Measurements from ENCODE around the gene SNRK.

The SNRK gene

GRCh38 chr3:43378066-43378935, 92.0 kb downstream of the SNRK start:
- Histone ChIP-seq H3K9me3 (ENCODE audit: insufficient read depth, low read length) (no peaks in the 10 kb centered on the region), H3K36me3 (ENCODE audit: insufficient read depth, insufficient read length, low read length) (no peaks in the 10 kb centered on the region), H3K9ac (ENCODE audit: insufficient read length, low read depth) (no peak overlapping the region), H3K4me3 (ENCODE audit: insufficient read length, low read depth) (no peak overlapping the region), H3K4me1 (ENCODE audit: insufficient read depth, insufficient read length) (peaks cover 3% of the 10 kb centered on the region), H3K27me3 (ENCODE audit: insufficient read depth, insufficient read length) (no peaks in the 10 kb centered on the region)
- TF ChIP-seq SUZ12 (IDR thresholded peaks at IDR 0.05; ENCODE audit: extremely low read depth, insufficient read depth, insufficient read length): no peak
- no peak for TF ChIP-seq ZNF274 (IDR thresholded peaks at IDR 0.05; ENCODE audit: low read depth, low read length)
- no peak for TF ChIP-seq YY1 (IDR thresholded peaks at IDR 0.05; ENCODE audit: insufficient read depth, insufficient read length)
- DNase-seq (ENCODE audit: low read depth, low spot score): peak; percentile 46

GRCh38 chr3:43379343-43379742, 93.0 kb downstream of the SNRK start:
- Histone ChIP-seq H3K4me1 (ENCODE audit: insufficient read depth, insufficient read length) (peaks cover 3% of the 10 kb centered on the region), H3K9me3 (ENCODE audit: insufficient read depth, low read length) (no peaks in the 10 kb centered on the region), H3K9ac (ENCODE audit: insufficient read length, low read depth) (no peak overlapping the region), H3K4me3 (ENCODE audit: insufficient read length, low read depth) (no peak overlapping the region), H3K36me3 (ENCODE audit: insufficient read depth, insufficient read length, low read length) (no peaks in the 10 kb centered on the region), H3K27me3 (ENCODE audit: insufficient read depth, insufficient read length) (no peaks in the 10 kb centered on the region)
- TF ChIP-seq YY1 (IDR thresholded peaks at IDR 0.05; ENCODE audit: insufficient read depth, insufficient read length): no peak
- TF ChIP-seq ZNF274 (IDR thresholded peaks at IDR 0.05; ENCODE audit: low read depth, low read length): no peak
- TF ChIP-seq SUZ12 (IDR thresholded peaks at IDR 0.05; ENCODE audit: extremely low read depth, insufficient read depth, insufficient read length): no peak
- DNase-seq (ENCODE audit: low read depth, low spot score): no peak

GRCh38 chr3:43388175-43388574, 101.8 kb downstream of the SNRK start:
- TF ChIP-seq ZNF274 (IDR thresholded peaks at IDR 0.05; ENCODE audit: low read depth, low read length): no peak
- TF ChIP-seq SUZ12 (IDR thresholded peaks at IDR 0.05; ENCODE audit: extremely low read depth, insufficient read depth, insufficient read length): no peak
- TF ChIP-seq YY1 (IDR thresholded peaks at IDR 0.05; ENCODE audit: insufficient read depth, insufficient read length): no peak
- H3K36me3 ChIP-seq (ENCODE audit: insufficient read depth, insufficient read length, low read length): no peaks in the 10 kb centered on the region
- H3K27me3 ChIP-seq (ENCODE audit: insufficient read depth, insufficient read length): no peaks in the 10 kb centered on the region
- no peak for DNase-seq (ENCODE audit: low read depth, low spot score)
- H3K9me3 ChIP-seq (ENCODE audit: insufficient read depth, low read length): no peaks in the 10 kb centered on the region; the same call in 1 of the 2 replicates
- no peak overlapping the region for H3K9ac ChIP-seq (ENCODE audit: insufficient read length, low read depth)
- no peaks in the 10 kb centered on the region for H3K4me1 ChIP-seq (ENCODE audit: insufficient read depth, insufficient read length)
- H3K4me3 ChIP-seq (ENCODE audit: insufficient read length, low read depth): no peak overlapping the region

- Histone ChIP-seq H3K4me1 (ENCODE audit: insufficient read depth, insufficient read length) (no peaks in the 10 kb centered on the region), H3K9ac (ENCODE audit: insufficient read length, low read depth) (no peak overlapping the region), H3K27me3 (ENCODE audit: insufficient read depth, insufficient read length) (no peaks in the 10 kb centered on the region), H3K36me3 (ENCODE audit: insufficient read depth, insufficient read length, low read length) (no peaks in the 10 kb centered on the region), H3K9me3 (ENCODE audit: insufficient read depth, low read length) (no peaks in the 10 kb centered on the region; the same call in 1 of the 2 replicates), H3K4me3 (ENCODE audit: insufficient read length, low read depth) (no peak overlapping the region)
- TF ChIP-seq ZNF274 (IDR thresholded peaks at IDR 0.05; ENCODE audit: low read depth, low read length): no peak
- TF ChIP-seq YY1 (IDR thresholded peaks at IDR 0.05; ENCODE audit: insufficient read depth, insufficient read length): no peak
- TF ChIP-seq SUZ12 (IDR thresholded peaks at IDR 0.05; ENCODE audit: extremely low read depth, insufficient read depth, insufficient read length): no peak
- no peak for DNase-seq (ENCODE audit: low read depth, low spot score)
These were observed 102.6 kb downstream of the SNRK start for GRCh38 chr3:43388915-43389314.

GRCh38 chr3:43389388-43390254, 103.3 kb downstream of the SNRK start:
- H3K36me3 ChIP-seq (ENCODE audit: insufficient read depth, insufficient read length, low read length): no peaks in the 10 kb centered on the region
- TF ChIP-seq ZNF274 (IDR thresholded peaks at IDR 0.05; ENCODE audit: low read depth, low read length) (no peak), YY1 (IDR thresholded peaks at IDR 0.05; ENCODE audit: insufficient read depth, insufficient read length) (no peak), SUZ12 (IDR thresholded peaks at IDR 0.05; ENCODE audit: extremely low read depth, insufficient read depth, insufficient read length) (no peak)
- no peaks in the 10 kb centered on the region for H3K27me3 ChIP-seq (ENCODE audit: insufficient read depth, insufficient read length)
- no peaks in the 10 kb centered on the region for H3K4me1 ChIP-seq (ENCODE audit: insufficient read depth, insufficient read length)
- no peaks in the 10 kb centered on the region; the same call in 1 of the 2 replicates for H3K9me3 ChIP-seq (ENCODE audit: insufficient read depth, low read length)
- no peak overlapping the region for H3K4me3 ChIP-seq (ENCODE audit: insufficient read length, low read depth)
- no peak for DNase-seq (ENCODE audit: low read depth, low spot score)
- H3K9ac ChIP-seq (ENCODE audit: insufficient read length, low read depth): no peak overlapping the region

- no peaks in the 10 kb centered on the region; the same call in 1 of the 2 replicates for H3K9me3 ChIP-seq (ENCODE audit: insufficient read depth, low read length)
- H3K4me1 ChIP-seq (ENCODE audit: insufficient read depth, insufficient read length): no peaks in the 10 kb centered on the region
- TF ChIP-seq YY1 (IDR thresholded peaks at IDR 0.05; ENCODE audit: insufficient read depth, insufficient read length) (no peak), SUZ12 (IDR thresholded peaks at IDR 0.05; ENCODE audit: extremely low read depth, insufficient read depth, insufficient read length) (no peak), ZNF274 (IDR thresholded peaks at IDR 0.05; ENCODE audit: low read depth, low read length) (no peak)
- H3K9ac ChIP-seq (ENCODE audit: insufficient read length, low read depth): no peak overlapping the region
- no peak for DNase-seq (ENCODE audit: low read depth, low spot score)
- no peak overlapping the region for H3K4me3 ChIP-seq (ENCODE audit: insufficient read length, low read depth)
- H3K27me3 ChIP-seq (ENCODE audit: insufficient read depth, insufficient read length): no peaks in the 10 kb centered on the region
- H3K36me3 ChIP-seq (ENCODE audit: insufficient read depth, insufficient read length, low read length): no peaks in the 10 kb centered on the region
These were observed 103.9 kb downstream of the SNRK start for GRCh38 chr3:43390255-43390588.

- H3K4me3 ChIP-seq (ENCODE audit: insufficient read length, low read depth): no peak overlapping the region
- TF ChIP-seq SUZ12 (IDR thresholded peaks at IDR 0.05; ENCODE audit: extremely low read depth, insufficient read depth, insufficient read length) (no peak), ZNF274 (IDR thresholded peaks at IDR 0.05; ENCODE audit: low read depth, low read length) (no peak), YY1 (IDR thresholded peaks at IDR 0.05; ENCODE audit: insufficient read depth, insufficient read length) (no peak)
- H3K4me1 ChIP-seq (ENCODE audit: insufficient read depth, insufficient read length): no peaks in the 10 kb centered on the region
- DNase-seq (ENCODE audit: low read depth, low spot score): no peak
- no peaks in the 10 kb centered on the region for H3K36me3 ChIP-seq (ENCODE audit: insufficient read depth, insufficient read length, low read length)
- no peaks in the 10 kb centered on the region for H3K27me3 ChIP-seq (ENCODE audit: insufficient read depth, insufficient read length)
- no peak overlapping the region for H3K9ac ChIP-seq (ENCODE audit: insufficient read length, low read depth)
- no peaks in the 10 kb centered on the region for H3K9me3 ChIP-seq (ENCODE audit: insufficient read depth, low read length)
These were observed 105.3 kb downstream of the SNRK start for GRCh38 chr3:43391621-43392020.

Measured in NT2/D1 (cell line).